ENCODE data around the gene DEGS1. TPM values are rescaled to one million over a fixed set of nuclear protein-coding genes. Genes with fewer than 3 reads are reported as not detected.
"Not testable (repeated sequence)": the region's sequence is repeated elsewhere in the genome, so short reads cannot be mapped to it uniquely, and the experiment has no call there.

The DEGS1 gene
- total RNA-seq, 1 experiment from 2014 or later = 71.3 TPM

DNA sequence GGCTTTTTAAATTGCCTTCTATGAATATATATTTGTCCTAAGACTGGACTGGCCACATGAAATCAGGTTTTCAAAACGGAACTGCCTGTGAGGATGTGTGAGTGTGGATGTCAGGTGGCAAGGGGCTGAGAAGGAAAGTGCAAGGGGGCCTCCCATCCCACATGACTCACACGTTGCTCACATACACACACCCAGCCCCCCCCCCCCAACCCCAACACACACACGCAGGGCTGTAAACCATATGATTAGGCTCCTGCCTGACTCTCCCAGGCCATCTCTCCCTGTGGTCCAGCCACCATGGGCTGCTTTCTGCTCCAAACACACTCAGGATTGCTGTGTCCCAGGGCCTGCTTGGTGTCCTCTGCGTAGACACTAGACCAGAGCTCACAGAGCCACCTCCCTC lies 22.4 kb downstream of the DEGS1 start:
- ATAC-seq = peak; percentile 69
- Histone ChIP-seq H2AFZ (ENCODE audit: low read length) (peak overlapping the region; percentile 64), H3K4me2 (ENCODE audit: low read length) (peak overlapping the region; percentile 82), H3K36me3 (ENCODE audit: low read depth, low read length) (no peaks in the 10 kb centered on the region), H3F3A (ENCODE audit: low read length, unreplicated experiment) (peaks cover 14% of the 10 kb centered on the region), H3K27me3 (ENCODE audit: low read length) (no peaks in the 10 kb centered on the region), H3K9me3 (ENCODE audit: low read length) (no peaks in the 10 kb centered on the region), H3K79me2 (ENCODE audit: low read length) (no peaks in the 10 kb centered on the region), H3K4me1 (ENCODE audit: insufficient read depth, low read length) (peaks cover 30% of the 10 kb centered on the region), H3K9ac (ENCODE audit: low read length) (peak overlapping the region; percentile 84), H4K20me1 (ENCODE audit: low read length) (no peaks in the 10 kb centered on the region), H3K9me2 (replicated peaks; ENCODE audit: low read length) (no peaks in the 10 kb centered on the region), H3K4me3 (ENCODE audit: low read length) (peak overlapping the region; percentile 51), H3K27ac (ENCODE audit: low read length) (peak overlapping the region; percentile 98)
- TF ChIP-seq, protein P1, sequence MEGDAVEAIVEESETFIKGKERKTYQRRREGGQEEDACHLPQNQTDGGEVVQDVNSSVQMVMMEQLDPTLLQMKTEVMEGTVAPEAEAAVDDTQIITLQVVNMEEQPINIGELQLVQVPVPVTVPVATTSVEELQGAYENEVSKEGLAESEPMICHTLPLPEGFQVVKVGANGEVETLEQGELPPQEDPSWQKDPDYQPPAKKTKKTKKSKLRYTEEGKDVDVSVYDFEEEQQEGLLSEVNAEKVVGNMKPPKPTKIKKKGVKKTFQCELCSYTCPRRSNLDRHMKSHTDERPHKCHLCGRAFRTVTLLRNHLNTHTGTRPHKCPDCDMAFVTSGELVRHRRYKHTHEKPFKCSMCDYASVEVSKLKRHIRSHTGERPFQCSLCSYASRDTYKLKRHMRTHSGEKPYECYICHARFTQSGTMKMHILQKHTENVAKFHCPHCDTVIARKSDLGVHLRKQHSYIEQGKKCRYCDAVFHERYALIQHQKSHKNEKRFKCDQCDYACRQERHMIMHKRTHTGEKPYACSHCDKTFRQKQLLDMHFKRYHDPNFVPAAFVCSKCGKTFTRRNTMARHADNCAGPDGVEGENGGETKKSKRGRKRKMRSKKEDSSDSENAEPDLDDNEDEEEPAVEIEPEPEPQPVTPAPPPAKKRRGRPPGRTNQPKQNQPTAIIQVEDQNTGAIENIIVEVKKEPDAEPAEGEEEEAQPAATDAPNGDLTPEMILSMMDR (conservative IDR thresholded peaks at IDR 0.05; ENCODE audit: low read depth, low read length) = no peak
- TF ChIP-seq EZH2phosphoT487 (IDR thresholded peaks at IDR 0.05; ENCODE audit: borderline replicate concordance, low read length) (no peak), EZH2 (IDR thresholded peaks at IDR 0.05; ENCODE audit: low read length, unreplicated experiment) (no peak)
- POLR2A ChIA-PET (ENCODE audit: unreplicated experiment) = interaction anchor here (0.6 kb wide), 1 partner anchor 10 kb away, joined by 4 read pairs; no protein-coding TSS in a partner anchor
- CTCF ChIA-PET = interaction anchor here (0.6 kb wide), 1 partner anchor 710 kb away, joined by 3 read pairs; no protein-coding TSS in a partner anchor
- peak; percentile 86 for DNase-seq
- intact Hi-C loops (cut with micrococcal nuclease) = no loop called here
- no TSS peak for BruUV-seq (replicated peaks)

DNA sequence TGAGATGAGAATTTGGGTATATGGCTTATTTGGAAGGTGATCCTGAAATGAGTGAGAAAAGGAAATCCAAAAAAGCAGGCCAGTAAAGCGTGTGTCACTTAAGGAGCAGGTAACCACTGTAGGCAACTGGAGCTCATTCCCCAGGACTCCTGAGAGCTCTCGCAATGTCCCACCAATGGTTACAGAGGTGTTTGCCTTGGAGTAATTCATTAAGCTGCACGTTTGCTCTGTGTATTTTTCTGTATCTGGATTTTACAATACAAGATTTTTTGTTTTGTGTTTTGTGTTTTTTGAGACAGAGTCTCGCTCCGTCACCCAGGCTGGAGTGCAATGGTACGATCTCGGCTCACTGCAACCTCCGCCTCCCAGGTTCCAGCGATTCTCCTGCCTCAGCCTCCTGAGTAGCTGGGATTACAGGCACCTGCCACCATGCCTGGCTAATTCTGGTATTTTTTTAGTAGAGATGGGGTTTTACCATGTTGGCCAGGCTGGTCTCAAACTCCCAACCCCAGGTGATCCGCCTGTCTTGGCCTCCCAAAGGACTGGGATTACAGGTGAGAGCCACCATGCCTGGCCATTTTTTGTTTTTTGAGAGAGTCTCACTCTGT lies 23.0 kb downstream of the DEGS1 start:
- ATAC-seq = peak; percentile 2; the same call in 1 of the 2 replicates
- intact Hi-C loops (cut with micrococcal nuclease); H3K9me2 ChIP-seq (replicated peaks; ENCODE audit: low read length); BruUV-seq (replicated peaks); H4K20me1 ChIP-seq (ENCODE audit: low read length); H3K79me2 ChIP-seq (ENCODE audit: low read length); DNase-seq; H3K9me3 ChIP-seq (ENCODE audit: low read length); H3K27me3 ChIP-seq (ENCODE audit: low read length); H3K36me3 ChIP-seq (ENCODE audit: low read depth, low read length): not testable (repeated sequence)
- POLR2A ChIA-PET (ENCODE audit: unreplicated experiment) = interaction anchor here (0.6 kb wide), 1 partner anchor 10 kb away, joined by 4 read pairs; no protein-coding TSS in a partner anchor
- Histone ChIP-seq H3K4me1 (ENCODE audit: insufficient read depth, low read length) (peaks cover 32% of the 10 kb centered on the region), H3K9ac (ENCODE audit: low read length) (peak overlapping the region; percentile 84), H3K4me3 (ENCODE audit: low read length) (peak overlapping the region; percentile 51), H2AFZ (ENCODE audit: low read length) (peak overlapping the region; percentile 64), H3F3A (ENCODE audit: low read length, unreplicated experiment) (peaks cover 14% of the 10 kb centered on the region), H3K4me2 (ENCODE audit: low read length) (peak overlapping the region; percentile 82), H3K27ac (ENCODE audit: low read length) (peak overlapping the region; percentile 98)
- CTCF ChIA-PET = interaction anchor here (0.6 kb wide), 1 partner anchor 710 kb away, joined by 3 read pairs; no protein-coding TSS in a partner anchor

DNA sequence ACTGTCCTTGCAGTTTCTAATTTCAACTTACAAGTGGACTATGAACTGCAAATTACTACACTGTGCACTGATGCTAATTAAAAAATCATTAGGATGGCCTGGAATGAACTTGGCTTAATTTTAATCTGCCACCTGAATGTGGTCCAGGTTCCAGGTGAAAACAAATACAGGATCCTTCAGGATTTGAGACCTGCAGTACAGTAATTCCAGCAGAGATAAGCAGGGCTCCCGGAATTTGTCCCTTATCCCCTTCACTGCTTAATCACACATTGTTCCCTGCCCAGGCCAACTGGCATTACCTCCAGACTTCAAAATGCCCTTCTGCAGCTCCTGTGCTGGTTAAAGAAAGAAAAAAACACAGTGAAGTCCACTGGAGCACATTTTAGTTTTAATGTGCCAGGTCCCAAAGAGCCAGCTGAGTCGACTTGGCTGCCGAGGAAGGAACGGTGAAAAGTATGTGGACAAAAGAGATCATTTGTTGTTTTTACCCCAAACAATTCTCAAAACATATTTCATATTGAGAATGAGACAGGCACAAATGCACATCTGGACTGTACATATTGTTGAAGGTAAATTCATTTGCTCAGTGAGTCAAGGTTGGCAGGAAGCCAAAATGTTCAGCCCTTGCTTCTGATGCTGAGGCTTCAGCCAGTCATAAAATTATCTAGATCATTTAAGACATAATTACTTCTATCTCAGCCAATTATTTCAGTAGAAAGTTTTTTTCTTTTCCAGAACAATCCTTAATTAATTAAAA lies 28.3 kb downstream of the DEGS1 start:
- Histone ChIP-seq H3K36me3 (ENCODE audit: low read depth, low read length) (no peaks in the 10 kb centered on the region), H3K9me3 (ENCODE audit: low read length) (no peaks in the 10 kb centered on the region), H4K20me1 (ENCODE audit: low read length) (no peaks in the 10 kb centered on the region), H3K79me2 (ENCODE audit: low read length) (no peaks in the 10 kb centered on the region), H3K27ac (ENCODE audit: low read length) (peak overlapping the region; percentile 4; the same call in 1 of the 2 replicates), H3K27me3 (ENCODE audit: low read length) (no peaks in the 10 kb centered on the region), H3K4me2 (ENCODE audit: low read length) (peak overlapping the region; percentile 43; the same call in 1 of the 2 replicates), H3K9ac (ENCODE audit: low read length) (no peak overlapping the region), H3K4me1 (ENCODE audit: insufficient read depth, low read length) (peaks cover 26% of the 10 kb centered on the region), H3F3A (ENCODE audit: low read length, unreplicated experiment) (no peaks in the 10 kb centered on the region), H3K9me2 (replicated peaks; ENCODE audit: low read length) (no peaks in the 10 kb centered on the region), H2AFZ (ENCODE audit: low read length) (no peak overlapping the region), H3K4me3 (ENCODE audit: low read length) (no peak overlapping the region)
- TF ChIP-seq EZH2 (IDR thresholded peaks at IDR 0.05; ENCODE audit: low read length, unreplicated experiment) (no peak), EZH2phosphoT487 (IDR thresholded peaks at IDR 0.05; ENCODE audit: borderline replicate concordance, low read length) (no peak)
- TF ChIP-seq, protein P1 (conservative IDR thresholded peaks at IDR 0.05; ENCODE audit: low read depth, low read length) = no peak
- intact Hi-C loops (cut with micrococcal nuclease) = loop anchor here (5.0 kb wide), 1 partner anchor 39 kb away; no protein-coding TSS in a partner anchor
- CTCF ChIA-PET = no interaction called here
- DNase-seq (peak; percentile 94), ATAC-seq (peak; percentile 89)
- POLR2A ChIA-PET (ENCODE audit: unreplicated experiment) = no interaction called here
- no TSS peak for BruUV-seq (replicated peaks)

Measured in PC-3 (cell line).